ENCODE data around the gene EXD3. TPM values are rescaled to one million over a fixed set of nuclear protein-coding genes. Genes with fewer than 3 reads are reported as not detected.

Gene EXD3
- total and polyA plus RNA-seq, 2 of the 4 experiments (the other 2 are of a cell fraction): 1.1 to 7.4 TPM

DNA sequence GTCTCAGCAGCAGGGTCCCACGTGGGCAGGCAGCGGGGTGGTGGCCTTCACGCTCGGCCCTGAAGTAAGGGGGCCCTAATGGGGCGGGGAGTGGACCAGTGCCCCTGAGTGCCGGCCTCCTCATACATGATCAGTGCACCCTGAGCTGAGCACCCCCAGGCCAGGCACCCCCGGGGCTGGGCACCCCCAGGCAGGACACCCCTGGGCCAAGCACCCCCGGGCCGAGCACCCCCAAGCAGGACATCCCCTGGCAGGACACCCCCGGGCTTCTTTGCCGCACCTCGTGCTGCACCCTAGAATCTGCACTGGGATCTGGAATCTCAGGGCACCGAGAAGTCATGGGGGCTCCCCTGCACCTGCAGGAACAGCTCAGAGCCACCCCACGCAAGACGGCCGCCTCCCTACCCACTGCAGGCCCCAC is 51.4 kb downstream of the EXD3 start:
- Histone ChIP-seq H3K4me2 (ENCODE audit: low read depth, low read length) (no peak overlapping the region), H3K4me3 (ENCODE audit: insufficient read depth, low read depth, low read length) (no peak overlapping the region), H3K23ac (ENCODE audit: low read depth, low read length) (no peak overlapping the region), H3K18ac (ENCODE audit: low read depth, low read length) (no peak overlapping the region), H3K56ac (ENCODE audit: extremely low read depth, insufficient read depth, low read length) (no peak overlapping the region), H4K5ac (ENCODE audit: low read depth, low read length) (no peak overlapping the region), H4K91ac (ENCODE audit: insufficient read depth, low read depth, low read length) (no peak overlapping the region), H3K9ac (ENCODE audit: low read depth, low read length) (no peak overlapping the region), H2AK9ac (replicated peaks; ENCODE audit: low read depth, low read length, poor library complexity) (no peak overlapping the region), H4K20me1 (ENCODE audit: insufficient read depth, low read length) (no peaks in the 10 kb centered on the region), H2AFZ (replicated peaks; ENCODE audit: low read length, poor library complexity) (no peak overlapping the region), H2AK5ac (ENCODE audit: low read depth, low read length) (no peak overlapping the region), H3K4ac (ENCODE audit: low read depth, low read length) (no peak overlapping the region), H3K27ac (ENCODE audit: insufficient read depth, low read length) (no peak overlapping the region), H3K4me1 (ENCODE audit: control insufficient read depth, insufficient read depth, low read length) (peaks cover 2% of the 10 kb centered on the region; the same call in 1 of the 2 replicates), H3K9me3 (ENCODE audit: control insufficient read depth, insufficient read depth, low read length) (peaks cover 2% of the 10 kb centered on the region; the same call in 1 of the 2 replicates), H3K79me1 (ENCODE audit: low read depth in 1 of 2, low read length in 2 of 2) (no peaks in the 10 kb centered on the region), H2BK15ac (ENCODE audit: low read depth, low read length) (no peak overlapping the region), H3K27me3 (ENCODE audit: control insufficient read depth, insufficient read depth, low read length) (no peaks in the 10 kb centered on the region), H3K36me3 (ENCODE audit: control insufficient read depth, insufficient read depth, low read length) (peaks cover 3% of the 10 kb centered on the region; the same call in 1 of the 2 replicates), H2BK20ac (ENCODE audit: low read depth, low read length) (no peak overlapping the region), H3K9me1 (ENCODE audit: insufficient read depth, low read length) (no peaks in the 10 kb centered on the region), H2BK5ac (ENCODE audit: low read depth, low read length, poor library complexity, severe bottlenecking) (no peak overlapping the region), H4K8ac (ENCODE audit: low read depth in 2 of 2, low read length in 2 of 2) (no peak overlapping the region), H2BK120ac (ENCODE audit: low read depth, low read length) (no peak overlapping the region), H3K14ac (replicated peaks; ENCODE audit: low read depth, low read length) (no peak overlapping the region)
- 100% methylated on average over 5 of the region's 16 CpGs; no CpG with 5 or more reads in 1 of the 2 experiments for WGBS, 2 experiments (ENCODE audit: extremely low coverage in 2 of 2, insufficient read length in 1 of 2)
- ChIA-PET CTCF (no interaction called here), POLR2A (ENCODE audit: unreplicated experiment) (no interaction called here)
- ATAC-seq (ENCODE audit: low read depth): no peak
- dilution Hi-C loops (cut with HindIII; ENCODE audit: low sequenced_read_pairs, unreplicated experiment) (no loop called here), intact Hi-C loops (cut with micrococcal nuclease) (no loop called here), in situ Hi-C loops (cut with MboI; ENCODE audit: low sequenced_read_pairs) (no loop called here)
- no TSS peak for BruUV-seq (replicated peaks)
- no peak for DNase-seq
- TF ChIP-seq SMC3 (IDR thresholded peaks at IDR 0.05; ENCODE audit: low read depth, low read length) (no peak), BHLHE40 (IDR thresholded peaks at IDR 0.05; ENCODE audit: low read depth, low read length) (no peak), RAD21 (IDR thresholded peaks at IDR 0.05; ENCODE audit: low read length) (no peak), POLR2A (IDR thresholded peaks at IDR 0.05; ENCODE audit: low read depth, low read length) (no peak), FOS (IDR thresholded peaks at IDR 0.05; ENCODE audit: low read depth, low read length) (no peak), RCOR1 (IDR thresholded peaks at IDR 0.05; ENCODE audit: insufficient replicate concordance, low read length) (no peak)
- TF ChIP-seq, protein P1, sequence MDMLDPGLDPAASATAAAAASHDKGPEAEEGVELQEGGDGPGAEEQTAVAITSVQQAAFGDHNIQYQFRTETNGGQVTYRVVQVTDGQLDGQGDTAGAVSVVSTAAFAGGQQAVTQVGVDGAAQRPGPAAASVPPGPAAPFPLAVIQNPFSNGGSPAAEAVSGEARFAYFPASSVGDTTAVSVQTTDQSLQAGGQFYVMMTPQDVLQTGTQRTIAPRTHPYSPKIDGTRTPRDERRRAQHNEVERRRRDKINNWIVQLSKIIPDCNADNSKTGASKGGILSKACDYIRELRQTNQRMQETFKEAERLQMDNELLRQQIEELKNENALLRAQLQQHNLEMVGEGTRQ (IDR thresholded peaks at IDR 0.05; ENCODE audit: low read depth, low read length): no peak
- TF ChIP-seq, protein P2, sequence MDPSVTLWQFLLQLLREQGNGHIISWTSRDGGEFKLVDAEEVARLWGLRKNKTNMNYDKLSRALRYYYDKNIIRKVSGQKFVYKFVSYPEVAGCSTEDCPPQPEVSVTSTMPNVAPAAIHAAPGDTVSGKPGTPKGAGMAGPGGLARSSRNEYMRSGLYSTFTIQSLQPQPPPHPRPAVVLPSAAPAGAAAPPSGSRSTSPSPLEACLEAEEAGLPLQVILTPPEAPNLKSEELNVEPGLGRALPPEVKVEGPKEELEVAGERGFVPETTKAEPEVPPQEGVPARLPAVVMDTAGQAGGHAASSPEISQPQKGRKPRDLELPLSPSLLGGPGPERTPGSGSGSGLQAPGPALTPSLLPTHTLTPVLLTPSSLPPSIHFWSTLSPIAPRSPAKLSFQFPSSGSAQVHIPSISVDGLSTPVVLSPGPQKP (IDR thresholded peaks at IDR 0.05; ENCODE audit: borderline replicate concordance, low read depth, low read length): no peak

All from IMR-90 (cell line).